Measurements from ENCODE around the gene AJUBA. TPM values are rescaled to one million over a fixed set of nuclear protein-coding genes. Genes with fewer than 3 reads are reported as not detected.

The AJUBA gene
- total RNA-seq, 1 donor from 2014 or later, result 56.1 TPM

- no peak for DNase-seq (ENCODE audit: extremely low spot score, unreplicated experiment)
- TF ChIP-seq, protein P1, sequence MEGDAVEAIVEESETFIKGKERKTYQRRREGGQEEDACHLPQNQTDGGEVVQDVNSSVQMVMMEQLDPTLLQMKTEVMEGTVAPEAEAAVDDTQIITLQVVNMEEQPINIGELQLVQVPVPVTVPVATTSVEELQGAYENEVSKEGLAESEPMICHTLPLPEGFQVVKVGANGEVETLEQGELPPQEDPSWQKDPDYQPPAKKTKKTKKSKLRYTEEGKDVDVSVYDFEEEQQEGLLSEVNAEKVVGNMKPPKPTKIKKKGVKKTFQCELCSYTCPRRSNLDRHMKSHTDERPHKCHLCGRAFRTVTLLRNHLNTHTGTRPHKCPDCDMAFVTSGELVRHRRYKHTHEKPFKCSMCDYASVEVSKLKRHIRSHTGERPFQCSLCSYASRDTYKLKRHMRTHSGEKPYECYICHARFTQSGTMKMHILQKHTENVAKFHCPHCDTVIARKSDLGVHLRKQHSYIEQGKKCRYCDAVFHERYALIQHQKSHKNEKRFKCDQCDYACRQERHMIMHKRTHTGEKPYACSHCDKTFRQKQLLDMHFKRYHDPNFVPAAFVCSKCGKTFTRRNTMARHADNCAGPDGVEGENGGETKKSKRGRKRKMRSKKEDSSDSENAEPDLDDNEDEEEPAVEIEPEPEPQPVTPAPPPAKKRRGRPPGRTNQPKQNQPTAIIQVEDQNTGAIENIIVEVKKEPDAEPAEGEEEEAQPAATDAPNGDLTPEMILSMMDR (conservative IDR thresholded peaks at IDR 0.05), result no peak
- H3K27ac Mint-ChIP-seq, result peak overlapping the region; percentile 97
- H3K9me3 Mint-ChIP-seq, result no peaks in the 10 kb centered on the region
- H3K4me3 Mint-ChIP-seq, result peak overlapping the region; percentile 95
- peaks cover 15% of the 10 kb centered on the region for H3K36me3 Mint-ChIP-seq
- peaks cover 3% of the 10 kb centered on the region for H3K27me3 Mint-ChIP-seq
- peaks cover 40% of the 10 kb centered on the region for H3K4me1 Mint-ChIP-seq (ENCODE audit: unreplicated experiment)
Measured at GRCh38 chr14:22980672-22981089, 1.7 kb downstream of the AJUBA start.

GRCh38 chr14:22979748-22980392, 2.5 kb downstream of the AJUBA start:
- Mint-ChIP-seq H3K9me3 (no peaks in the 10 kb centered on the region), H3K36me3 (peaks cover 18% of the 10 kb centered on the region)

GRCh38 chr14:22978981-22979671, 3.2 kb downstream of the AJUBA start:
- peaks cover 3% of the 10 kb centered on the region for H3K27me3 Mint-ChIP-seq
- no peaks in the 10 kb centered on the region for H3K9me3 Mint-ChIP-seq
- DNase-seq (ENCODE audit: extremely low spot score, unreplicated experiment), result no peak
- H3K36me3 Mint-ChIP-seq, result peaks cover 23% of the 10 kb centered on the region
- TF ChIP-seq, protein P1 (conservative IDR thresholded peaks at IDR 0.05), result no peak
- H3K4me3 Mint-ChIP-seq, result peak overlapping the region; percentile 95
- peak overlapping the region; percentile 97 for H3K27ac Mint-ChIP-seq
- H3K4me1 Mint-ChIP-seq (ENCODE audit: unreplicated experiment), result peaks cover 49% of the 10 kb centered on the region

More at GRCh38 chr14:22979748-22980392, 2.5 kb downstream of the AJUBA start:
- peaks cover 3% of the 10 kb centered on the region for H3K27me3 Mint-ChIP-seq
- H3K27ac Mint-ChIP-seq, result peak overlapping the region; percentile 97
- TF ChIP-seq, protein P1 (conservative IDR thresholded peaks at IDR 0.05), result no peak
- peak overlapping the region; percentile 95 for H3K4me3 Mint-ChIP-seq
- no peak for DNase-seq (ENCODE audit: extremely low spot score, unreplicated experiment)
- H3K4me1 Mint-ChIP-seq (ENCODE audit: unreplicated experiment), result peaks cover 44% of the 10 kb centered on the region

GRCh38 chr14:22978487-22978837, 3.9 kb downstream of the AJUBA start:
- Mint-ChIP-seq H3K27ac (peak overlapping the region; percentile 97), H3K4me1 (ENCODE audit: unreplicated experiment) (peaks cover 53% of the 10 kb centered on the region), H3K36me3 (peaks cover 29% of the 10 kb centered on the region), H3K9me3 (no peaks in the 10 kb centered on the region), H3K27me3 (peaks cover 3% of the 10 kb centered on the region), H3K4me3 (peak overlapping the region; percentile 95)
- TF ChIP-seq, protein P1 (conservative IDR thresholded peaks at IDR 0.05), result no peak
- DNase-seq (ENCODE audit: extremely low spot score, unreplicated experiment), result no peak

DNA sequence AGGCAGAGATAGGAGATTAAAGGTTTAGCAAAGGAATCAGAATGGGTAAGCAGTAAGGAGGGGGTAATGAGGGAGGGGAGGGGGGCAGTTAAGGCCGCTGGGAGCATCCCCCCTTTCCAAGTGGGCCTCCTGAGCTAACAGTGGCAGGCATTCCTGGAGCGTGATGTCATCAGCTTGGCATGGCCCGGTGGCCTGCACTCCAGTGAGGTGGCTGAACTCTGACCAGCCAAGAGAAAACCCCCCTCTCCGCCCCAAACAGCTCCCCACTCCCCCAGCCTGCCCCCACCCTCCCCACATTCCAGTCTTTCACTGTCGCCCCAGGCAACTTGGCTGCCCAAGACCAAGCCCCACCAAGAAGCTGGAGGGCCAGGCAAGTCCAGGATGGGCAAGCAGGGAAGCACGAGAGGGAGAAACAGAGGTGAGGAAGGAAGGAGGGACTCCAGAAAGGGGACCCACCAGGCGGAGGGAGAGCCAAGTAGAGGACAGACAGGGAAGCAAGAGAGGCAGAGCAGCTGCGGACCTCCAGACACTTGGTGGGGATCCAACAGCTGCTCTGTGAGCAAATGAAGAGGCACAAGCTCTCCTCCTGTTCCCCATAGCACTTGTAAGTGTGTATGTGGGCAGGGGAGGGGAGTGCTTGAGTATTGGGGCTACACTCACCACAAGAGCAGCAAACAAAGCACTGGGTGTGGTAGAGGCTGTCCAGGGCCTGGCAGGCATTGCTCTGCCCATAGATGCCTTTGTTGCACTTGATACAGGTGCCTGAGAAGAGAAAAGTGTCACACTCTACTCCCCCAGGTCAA, 4.5 kb downstream of the AJUBA start:
- H3K27ac Mint-ChIP-seq, result peak overlapping the region; percentile 97
- H3K27me3 Mint-ChIP-seq, result peaks cover 3% of the 10 kb centered on the region
- H3K9me3 Mint-ChIP-seq, result no peaks in the 10 kb centered on the region
- H3K4me3 Mint-ChIP-seq, result peak overlapping the region; percentile 95
- TF ChIP-seq, protein P1 (conservative IDR thresholded peaks at IDR 0.05), result no peak
- peak; percentile 80 for DNase-seq (ENCODE audit: extremely low spot score, unreplicated experiment)
- peaks cover 32% of the 10 kb centered on the region for H3K36me3 Mint-ChIP-seq
- peaks cover 53% of the 10 kb centered on the region for H3K4me1 Mint-ChIP-seq (ENCODE audit: unreplicated experiment)

Measured in type B pancreatic cell (in vitro differentiated cells).